Osteoblast (primary cell): Measurements from ENCODE around the gene AKR1A1. TPM values are rescaled to one million over a fixed set of nuclear protein-coding genes. Genes with fewer than 3 reads are reported as not detected.
"Not testable (repeated sequence)": the region's sequence is repeated elsewhere in the genome, so short reads cannot be mapped to it uniquely, and the experiment has no call there.

Experiments
- DNase-seq: peaks from one replicate; pipeline ENCODE4 v3.0.0; 2011; ENCODE audit warnings: low spot score, mixed read lengths; ENCODE audit not compliant: insufficient read length; ENCODE audit errors: missing footprints
- H2AFZ ChIP-seq: 2 replicates; pipeline ENCODE4 v1.6.0; 2011; ENCODE audit warnings: mild to moderate bottlenecking, low read length
- H3K27ac ChIP-seq: 2 replicates; pipeline ENCODE4 v1.5.1; 2011; ENCODE audit warnings: mild to moderate bottlenecking, low read depth, low read length, moderate library complexity
- H3K27me3 ChIP-seq: 2 replicates; pipeline ENCODE4 v1.6.0; 2012; ENCODE audit warnings: mild to moderate bottlenecking, control low read depth, inconsistent platforms, low read length, moderate library complexity; ENCODE audit not compliant: insufficient read depth
- H3K36me3 ChIP-seq: 2 replicates; pipeline ENCODE4 v1.5.1; 2011; ENCODE audit warnings: mild to moderate bottlenecking, low read length, control low read depth, moderate library complexity; ENCODE audit not compliant: insufficient read depth
- H3K4me1 ChIP-seq: 2 replicates; pipeline ENCODE4 v1.5.1; 2011; ENCODE audit warnings: mild to moderate bottlenecking, low read length, control low read depth, moderate library complexity; ENCODE audit not compliant: insufficient read depth
- H3K4me2 ChIP-seq: 2 replicates; pipeline ENCODE4 v1.6.0; 2011; ENCODE audit warnings: mild to moderate bottlenecking, low read length; ENCODE audit not compliant: insufficient read depth
- H3K4me3 ChIP-seq: fragments of 200-600 bp; sonication (generic); 3 replicates; pipeline ENCODE4 v1.5.1; 2012; ENCODE audit warnings: mild to moderate bottlenecking, low read length, inconsistent platforms; ENCODE audit not compliant: insufficient read depth
- H3K79me2 ChIP-seq: 2 replicates; pipeline ENCODE4 v1.6.0; 2012; ENCODE audit warnings: mild to moderate bottlenecking, low read length, control low read depth, inconsistent platforms; ENCODE audit not compliant: insufficient read depth
- H3K9me3 ChIP-seq: 2 replicates; pipeline ENCODE4 v1.5.1; 2011; ENCODE audit warnings: low read depth, low read length, control low read depth
- H4K20me1 ChIP-seq: 2 replicates; pipeline ENCODE4 v1.6.0; 2012; ENCODE audit warnings: mild to moderate bottlenecking, low read length, control low read depth; ENCODE audit not compliant: insufficient read depth
- CTCF ChIP-seq: IDR thresholded peaks from 2 replicates; pipeline ENCODE4 v1.5.1; 2011; ENCODE audit warnings: mild to moderate bottlenecking, low read depth, low read length, moderate library complexity; ENCODE audit errors: extremely low read depth
- total RNA-seq: library from RNA; depleted of rRNA; stranded (reverse); fragments of >200 nt; gene quantifications from 2 replicates; pipeline ENCODE4 v1.2.3, GENCODE V29; 2012

Gene AKR1A1
- total RNA-seq, 1 donor, result 136 TPM

GRCh38 chr1:45521413-45522323 lies 29.0 kb upstream of the AKR1A1 start, which contains the start of gene PRDX1:
Gene PRDX1, minus strand, starts transcription at chr1:45521884. Its CDS starts 2,841 bp downstream, at chr1:45519043.
- DNase-seq, result peak; percentile 93
- peak within 1 kb of the TSS; percentile 100 for H3K4me3 ChIP-seq
- peaks cover 14% of the 10 kb centered on the region for H3K36me3 ChIP-seq
- peak; percentile 14 for TF ChIP-seq CTCF
- H3K9me3 ChIP-seq, result no peaks in the 10 kb centered on the region
- H3K79me2 ChIP-seq, result peaks cover 47% of the 10 kb centered on the region
- H3K4me2 ChIP-seq, result peak within 1 kb of the TSS; percentile 88
- H2AFZ ChIP-seq, result peak within 1 kb of the TSS; percentile 87
- H3K4me1 ChIP-seq, result peaks cover 10% of the 10 kb centered on the region
- H4K20me1 ChIP-seq, result peaks cover 29% of the 10 kb centered on the region
- H3K27ac ChIP-seq, result peak within 1 kb of the TSS; percentile 94
- H3K27me3 ChIP-seq, result no peaks in the 10 kb centered on the region

GRCh38 chr1:45522324-45523104 lies 28.1 kb upstream of the AKR1A1 start:
- Histone ChIP-seq H3K79me2 (peaks cover 38% of the 10 kb centered on the region), H3K4me3 (peak overlapping the region; percentile 100), H2AFZ (peak overlapping the region; percentile 87), H3K27ac (peak overlapping the region; percentile 94), H3K9me3 (no peaks in the 10 kb centered on the region), H3K4me2 (peak overlapping the region; percentile 88), H3K27me3 (no peaks in the 10 kb centered on the region), H3K4me1 (peaks cover 10% of the 10 kb centered on the region), H4K20me1 (peaks cover 25% of the 10 kb centered on the region), H3K36me3 (peaks cover 6% of the 10 kb centered on the region)
- no peak for TF ChIP-seq CTCF
- DNase-seq, result no peak

- not testable (repeated sequence) for H3K4me3 ChIP-seq, H3K9me3 ChIP-seq, DNase-seq, H3K4me2 ChIP-seq, H2AFZ ChIP-seq, H3K36me3 ChIP-seq, H3K27me3 ChIP-seq, H3K27ac ChIP-seq
- Histone ChIP-seq H3K79me2 (peaks cover 30% of the 10 kb centered on the region), H3K4me1 (peaks cover 10% of the 10 kb centered on the region), H4K20me1 (peaks cover 20% of the 10 kb centered on the region)
These were observed 27.1 kb upstream of the AKR1A1 start for GRCh38 chr1:45523516-45523915.

GRCh38 chr1:45523975-45524374 lies 26.7 kb upstream of the AKR1A1 start:
- H3K27ac ChIP-seq, H3K4me3 ChIP-seq, H3K4me2 ChIP-seq, H3K9me3 ChIP-seq, DNase-seq, H3K27me3 ChIP-seq, H2AFZ ChIP-seq, H3K36me3 ChIP-seq: not testable (repeated sequence)
- H3K4me1 ChIP-seq, result peaks cover 10% of the 10 kb centered on the region
- peaks cover 26% of the 10 kb centered on the region for H3K79me2 ChIP-seq
- peaks cover 15% of the 10 kb centered on the region for H4K20me1 ChIP-seq
